Measurements from ENCODE around the gene B3GNT8. TPM values are rescaled to one million over a fixed set of nuclear protein-coding genes. Genes with fewer than 3 reads are reported as not detected.
"Not testable (repeated sequence)": the region's sequence is repeated elsewhere in the genome, so short reads cannot be mapped to it uniquely, and the experiment has no call there.

Gene B3GNT8
- total RNA-seq, 2 donors from 2014 or later: 4.0 to 4.2 TPM

DNA sequence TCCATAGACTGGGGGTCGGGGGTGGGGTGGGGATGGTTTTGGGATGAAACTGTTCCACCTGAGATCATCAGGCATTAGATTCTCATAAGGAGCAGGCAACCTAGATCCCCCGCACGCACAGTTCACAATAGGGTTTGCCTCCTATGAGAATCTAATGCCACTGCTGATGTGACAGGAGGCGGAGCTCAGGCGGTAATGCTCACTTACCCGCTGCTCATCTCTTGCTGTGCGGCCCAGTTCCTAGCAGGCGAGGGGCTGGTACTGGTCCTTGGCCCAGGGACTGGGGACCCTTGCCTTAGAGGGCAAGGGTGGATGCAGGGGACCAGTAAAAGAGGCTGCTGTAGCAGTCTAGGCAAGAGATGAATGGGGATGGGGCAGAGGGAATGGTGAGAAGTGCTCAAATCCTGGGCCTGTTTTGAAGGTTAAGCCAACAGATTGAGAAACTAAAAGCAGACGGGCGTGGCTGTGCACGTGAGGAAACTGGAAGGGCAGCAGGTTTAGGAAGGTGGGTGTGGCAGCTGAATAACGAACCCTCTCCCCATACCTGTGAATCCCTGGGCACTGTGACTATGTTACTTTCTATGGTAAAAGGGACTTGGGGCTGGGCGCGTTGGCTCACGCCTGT lies 14.3 kb upstream of the B3GNT8 start:
- Histone ChIP-seq H3K27ac (no peak overlapping the region), H3K9me3 (no peaks in the 10 kb centered on the region), H3K4me1 (ENCODE audit: control insufficient read depth in 1 of 2, low read depth in 2 of 2) (peaks cover 3 to 9% of the 10 kb centered on the region in 2 donors), H3K27me3 (replicated peaks; ENCODE audit: insufficient read depth) (no peaks in the 10 kb centered on the region), H3K4me3 (no peak overlapping the region), H3K36me3 (peaks cover 4% of the 10 kb centered on the region)
- no peak for TF ChIP-seq CTCF (IDR thresholded peaks at IDR 0.05)
- ATAC-seq (ENCODE audit: insufficient number of reproducible peaks, low FRiP score, low read depth): no peak
- DNase-seq (ENCODE audit: low spot score): no peak

GRCh38 chr19:41439441-41440222 lies 12.5 kb upstream of the B3GNT8 start, which contains the start of gene DMAC2:
DMAC2 (minus strand) TSS chr19:41439912; CDS start chr19:41439899, 13 bp downstream.
- Histone ChIP-seq H3K4me3 (peak within 1 kb of the TSS; percentile 100), H3K27ac (peak within 1 kb of the TSS; percentile 94 to 100), H3K9me3 (no peaks in the 10 kb centered on the region), H3K27me3 (replicated peaks; ENCODE audit: insufficient read depth) (no peaks in the 10 kb centered on the region), H3K36me3 (peaks cover 8% of the 10 kb centered on the region), H3K4me1 (ENCODE audit: control insufficient read depth in 1 of 2, low read depth in 2 of 2) (peaks cover 3 to 9% of the 10 kb centered on the region in 2 donors)
- TF ChIP-seq CTCF (IDR thresholded peaks at IDR 0.05): no peak
- ATAC-seq (ENCODE audit: insufficient number of reproducible peaks, low FRiP score, low read depth) (peak; percentile 94), DNase-seq (ENCODE audit: low spot score) (peak; percentile 96)

DNA sequence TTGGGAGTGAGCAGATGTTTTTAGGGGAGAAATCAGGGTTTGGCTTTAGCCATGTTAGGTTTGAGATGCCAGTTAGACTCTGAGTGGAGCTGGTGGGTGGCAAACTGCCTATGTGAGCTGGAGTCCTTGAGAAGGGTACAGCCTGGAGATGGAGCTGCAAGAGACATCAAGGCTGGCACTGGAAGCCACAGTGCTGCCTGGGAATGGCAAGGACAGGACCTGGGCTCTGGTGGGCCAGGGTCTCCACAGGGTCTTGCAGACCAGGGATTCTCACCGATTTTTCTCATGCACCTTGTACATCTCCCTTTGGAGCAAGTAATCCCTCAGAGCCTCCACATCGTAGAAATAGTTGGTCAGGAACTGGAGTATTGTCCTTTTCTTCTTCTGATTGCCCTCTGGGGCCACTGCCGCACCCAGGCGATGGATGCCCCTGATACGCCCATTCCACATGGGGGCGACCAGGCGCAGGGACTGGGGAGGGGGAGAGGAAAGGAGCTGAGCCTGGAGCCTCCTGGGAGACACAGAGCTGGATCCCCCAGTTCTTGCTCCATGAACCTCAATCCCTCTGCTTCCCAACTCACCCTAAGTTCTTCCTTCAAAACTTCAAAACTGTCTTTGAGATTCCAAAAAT lies 10.9 kb upstream of the B3GNT8 start:
- no peak for TF ChIP-seq CTCF (IDR thresholded peaks at IDR 0.05)
- H3K27me3 ChIP-seq (replicated peaks; ENCODE audit: insufficient read depth): no peaks in the 10 kb centered on the region
- no peak for ATAC-seq (ENCODE audit: insufficient number of reproducible peaks, low FRiP score, low read depth)
- no peak overlapping the region for H3K4me3 ChIP-seq
- H3K27ac ChIP-seq: no peak overlapping the region
- H3K9me3 ChIP-seq: no peaks in the 10 kb centered on the region
- no peak for DNase-seq (ENCODE audit: low spot score)
- peaks cover 10% of the 10 kb centered on the region for H3K36me3 ChIP-seq
- H3K4me1 ChIP-seq (ENCODE audit: control insufficient read depth in 1 of 2, low read depth in 2 of 2): peaks cover 3 to 9% of the 10 kb centered on the region in 2 donors

DNA sequence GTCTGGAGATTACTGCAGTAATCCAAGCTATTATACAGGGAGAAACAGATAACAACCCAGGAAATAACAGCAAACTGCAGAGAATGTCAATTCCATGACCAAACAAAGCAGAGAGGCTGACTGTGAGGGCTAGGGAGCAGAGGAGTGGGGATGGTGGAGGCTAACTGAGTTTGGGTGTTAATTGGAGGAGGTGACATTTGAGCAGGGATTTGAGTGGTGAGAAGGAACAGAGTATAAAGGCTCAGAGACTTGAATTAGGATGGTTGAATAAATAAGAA lies 9.4 kb upstream of the B3GNT8 start:
- no peak overlapping the region for H3K4me3 ChIP-seq
- H3K27ac ChIP-seq: no peak overlapping the region
- H3K9me3 ChIP-seq: no peaks in the 10 kb centered on the region
- DNase-seq (ENCODE audit: low spot score) (no peak), ATAC-seq (ENCODE audit: insufficient number of reproducible peaks, low FRiP score, low read depth) (no peak)
- TF ChIP-seq CTCF (IDR thresholded peaks at IDR 0.05): no peak
- peaks cover 16% of the 10 kb centered on the region for H3K36me3 ChIP-seq
- H3K4me1 ChIP-seq (ENCODE audit: control insufficient read depth in 1 of 2, low read depth in 2 of 2): peaks cover 3 to 9% of the 10 kb centered on the region in 2 donors
- no peaks in the 10 kb centered on the region for H3K27me3 ChIP-seq (replicated peaks; ENCODE audit: insufficient read depth)

GRCh38 chr19:41435936-41436673 lies 8.9 kb upstream of the B3GNT8 start:
- DNase-seq (ENCODE audit: low spot score) (no peak), ATAC-seq (ENCODE audit: insufficient number of reproducible peaks, low FRiP score, low read depth) (no peak)
- no peak for TF ChIP-seq CTCF (IDR thresholded peaks at IDR 0.05)
- peaks cover 16% of the 10 kb centered on the region for H3K36me3 ChIP-seq
- H3K9me3 ChIP-seq: no peaks in the 10 kb centered on the region
- peaks cover 3 to 9% of the 10 kb centered on the region in 2 donors for H3K4me1 ChIP-seq (ENCODE audit: control insufficient read depth in 1 of 2, low read depth in 2 of 2)
- H3K4me3 ChIP-seq: no peak overlapping the region
- no peak overlapping the region for H3K27ac ChIP-seq
- H3K27me3 ChIP-seq (replicated peaks; ENCODE audit: insufficient read depth): no peaks in the 10 kb centered on the region

DNA sequence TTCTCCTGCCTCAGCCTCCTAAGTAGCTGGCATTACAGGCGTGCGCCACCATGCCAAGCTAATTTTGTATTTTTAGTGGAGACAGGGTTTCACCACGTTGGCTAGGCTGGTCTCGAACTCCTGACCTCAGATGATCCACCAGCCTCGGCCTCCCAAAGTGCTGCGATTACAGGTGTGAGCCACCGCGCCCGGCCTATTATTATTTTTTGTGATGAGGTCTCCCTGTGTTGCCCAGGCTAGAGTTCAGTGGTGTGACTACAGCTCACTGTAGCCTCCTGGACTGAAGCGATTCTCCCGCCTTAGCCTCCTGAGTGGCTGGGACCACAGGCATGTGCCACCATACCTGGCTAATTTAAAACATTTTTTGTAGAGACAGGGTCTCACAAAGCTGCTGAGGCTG lies 8.2 kb upstream of the B3GNT8 start:
- not testable (repeated sequence) for H3K27ac ChIP-seq; H3K9me3 ChIP-seq; H3K27me3 ChIP-seq (replicated peaks; ENCODE audit: insufficient read depth); H3K4me1 ChIP-seq (ENCODE audit: control insufficient read depth in 1 of 2, low read depth in 2 of 2); H3K4me3 ChIP-seq; DNase-seq (ENCODE audit: low spot score); ATAC-seq (ENCODE audit: insufficient number of reproducible peaks, low FRiP score, low read depth)
- peaks cover 16% of the 10 kb centered on the region for H3K36me3 ChIP-seq

All from thoracic aorta (tissue), 2 donors.